OCI-LY7 (cell line): ENCODE measurements around the gene OSGIN1. TPM values are rescaled to one million over a fixed set of nuclear protein-coding genes. Genes with fewer than 3 reads are reported as not detected.

Experiments used
- BruUV-seq: library from RNA; stranded (reverse); fragments of 400-500 nt; replicated peaks from 2 replicates; lab custom pipeline; 2021; lab: Mats Ljungman, UMichigan
- CTCF ChIA-PET: fragments of 300-600 bp; sonication (Branson Sonifier 250); formaldehyde crosslinking; loops from one replicate; lab custom pipeline; 2022; ENCODE audit warnings: antibody characterized with exemption; ENCODE audit not compliant: unreplicated experiment; lab: Charles Lee
- POLR2A ChIA-PET: fragments of 300-600 bp; sonication (Branson Sonifier 250); formaldehyde crosslinking; loops from one replicate; lab custom pipeline; 2022; ENCODE audit warnings: antibody characterized with exemption; lab: Charles Lee
- DNase-seq: peaks from one replicate; pipeline ENCODE4 v3.0.0-alpha.2; 2015; ENCODE audit warnings: low spot score
- H2AFZ ChIP-seq: fragments of 200-600 bp; sonication (generic), shearing (Covaris generic); 2 replicates; pipeline ENCODE4 v1.6.1; 2014; ENCODE audit warnings: mild to moderate bottlenecking, antibody characterized with exemption, low read length, moderate library complexity
- H3K27ac ChIP-seq: fragments of 200-600 bp; sonication (generic); 2 replicates; pipeline ENCODE4 v1.5.1; 2014; ENCODE audit warnings: mixed run types, low read depth, mild to moderate bottlenecking, moderate library complexity, low read length, inconsistent platforms; ENCODE audit not compliant: poor library complexity, severe bottlenecking
- H3K36me3 ChIP-seq: fragments of 200-600 bp; sonication (generic); 2 replicates; pipeline ENCODE4 v1.6.1; 2014; ENCODE audit warnings: mild to moderate bottlenecking, antibody characterized with exemption, low read length, moderate library complexity, mixed read lengths; ENCODE audit not compliant: insufficient read depth
- H3K4me1 ChIP-seq: fragments of 200-600 bp; sonication (generic); 2 replicates; pipeline ENCODE4 v1.5.1; 2014; ENCODE audit warnings: mild to moderate bottlenecking, low read length; ENCODE audit not compliant: insufficient read depth, poor library complexity, severe bottlenecking
- H3K4me2 ChIP-seq: fragments of 200-600 bp; sonication (generic); 2 replicates; pipeline ENCODE4 v1.6.1; 2014; ENCODE audit warnings: mild to moderate bottlenecking, low read length
- H3K4me3 ChIP-seq: fragments of 200-600 bp; sonication (generic); 2 replicates; pipeline ENCODE4 v1.5.1; 2014; ENCODE audit warnings: mild to moderate bottlenecking, low read depth, low read length; ENCODE audit not compliant: poor library complexity, severe bottlenecking
- H3K79me2 ChIP-seq: fragments of 200-600 bp; sonication (generic); 2 replicates; pipeline ENCODE4 v1.6.1; 2016; ENCODE audit warnings: low read depth, mild to moderate bottlenecking, low read length, moderate library complexity, mixed read lengths; ENCODE audit not compliant: insufficient read depth
- H3K9me2 ChIP-seq: fragments of 200-600 bp; sonication (generic); 2 replicates; pipeline ENCODE4 v1.6.1; 2016; ENCODE audit warnings: mild to moderate bottlenecking, low read length, mixed read lengths; ENCODE audit not compliant: insufficient read depth
- H3K9me3 ChIP-seq: fragments of 200-600 bp; sonication (generic); 2 replicates; pipeline ENCODE4 v1.6.1; 2014; ENCODE audit warnings: mild to moderate bottlenecking, mixed run types, low read length, mixed read lengths
- H4K20me1 ChIP-seq: fragments of 200-600 bp; sonication (generic); 2 replicates; pipeline ENCODE4 v1.6.1; 2014; ENCODE audit warnings: mild to moderate bottlenecking, antibody characterized with exemption, low read length, moderate library complexity, mixed read lengths; ENCODE audit not compliant: insufficient read depth
- EZH2phosphoT487 ChIP-seq: fragments of 200-600 bp; sonication (generic); IDR thresholded peaks from 2 replicates; pipeline ENCODE4 v1.6.1; 2018; ENCODE audit warnings: low read depth, borderline replicate concordance, mild to moderate bottlenecking, mixed run types, antibody characterized with exemption, low read length, moderate library complexity, mixed read lengths
- intact Hi-C: fragments of 100-400 bp; cut with micrococcal nuclease; formaldehyde crosslinking; loops from one replicate; pipeline ENCODE4 v1.10.0; 2022; ENCODE audit not compliant: unreplicated experiment
- total RNA-seq, 2 experiments: library from RNA; depleted of rRNA in 1 of 2; stranded (reverse); fragments of >200 nt in 1 of 2; shearing (Covaris generic) in 1 of 2; gene quantifications; 2 replicates each; pipeline ENCODE4 v1.2.3, GENCODE V29; 2014 to 2022
- TF ChIP-seq, protein P1 (sequence below): fragments of 200-600 bp; sonication (generic); conservative IDR thresholded peaks from 2 replicates; pipeline ENCODE4 v1.5.1; 2014; ENCODE audit warnings: mild to moderate bottlenecking, antibody characterized with exemption, low read length, moderate library complexity, mixed read lengths

The OSGIN1 gene
- total RNA-seq, 2 experiments from 2014 or later: 0.28 to 1.0 TPM

DNA sequence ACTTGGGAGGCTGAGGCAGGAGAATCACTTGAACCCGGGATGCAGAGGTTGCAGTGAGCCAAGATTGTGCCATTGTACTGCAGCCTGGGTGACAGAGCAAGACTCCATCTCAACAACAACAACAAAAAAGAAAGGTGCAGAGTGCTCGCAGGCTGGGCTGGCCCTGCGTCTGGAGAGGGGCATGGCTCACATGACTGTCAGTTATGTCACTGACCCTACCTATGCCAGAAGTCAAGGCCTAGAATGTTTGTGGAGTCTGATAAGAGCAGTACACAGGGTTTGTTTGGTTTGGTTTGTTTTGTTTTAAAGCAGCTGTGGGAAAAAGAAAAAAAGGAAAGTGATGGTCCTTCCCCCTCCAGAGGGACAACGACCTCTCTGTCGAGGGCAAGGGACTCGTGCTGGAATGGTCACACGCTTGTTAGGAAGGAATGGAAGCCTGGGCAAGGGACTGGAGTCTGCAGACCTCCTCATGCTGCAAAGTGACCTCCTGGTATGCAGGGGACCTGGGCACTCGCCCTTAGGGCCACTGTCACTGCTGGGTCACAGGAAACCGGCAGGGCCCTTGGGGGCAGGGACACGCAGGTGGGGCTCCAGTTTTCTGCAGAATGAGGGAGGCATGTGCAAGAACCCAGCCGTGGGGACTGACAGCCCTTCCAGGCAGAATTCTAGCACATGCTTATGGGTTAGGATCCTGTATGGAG is 10.1 kb upstream of the OSGIN1 start:
- Histone ChIP-seq H3K79me2 (no peaks in the 10 kb centered on the region), H3K9me2 (no peaks in the 10 kb centered on the region), H3K36me3 (no peaks in the 10 kb centered on the region), H4K20me1 (no peaks in the 10 kb centered on the region), H3K4me2 (no peak overlapping the region), H3K4me3 (no peak overlapping the region), H2AFZ (no peak overlapping the region), H3K4me1 (no peaks in the 10 kb centered on the region), H3K27ac (no peak overlapping the region), H3K9me3 (no peaks in the 10 kb centered on the region)
- no peak for TF ChIP-seq EZH2phosphoT487
- TF ChIP-seq, protein P1, sequence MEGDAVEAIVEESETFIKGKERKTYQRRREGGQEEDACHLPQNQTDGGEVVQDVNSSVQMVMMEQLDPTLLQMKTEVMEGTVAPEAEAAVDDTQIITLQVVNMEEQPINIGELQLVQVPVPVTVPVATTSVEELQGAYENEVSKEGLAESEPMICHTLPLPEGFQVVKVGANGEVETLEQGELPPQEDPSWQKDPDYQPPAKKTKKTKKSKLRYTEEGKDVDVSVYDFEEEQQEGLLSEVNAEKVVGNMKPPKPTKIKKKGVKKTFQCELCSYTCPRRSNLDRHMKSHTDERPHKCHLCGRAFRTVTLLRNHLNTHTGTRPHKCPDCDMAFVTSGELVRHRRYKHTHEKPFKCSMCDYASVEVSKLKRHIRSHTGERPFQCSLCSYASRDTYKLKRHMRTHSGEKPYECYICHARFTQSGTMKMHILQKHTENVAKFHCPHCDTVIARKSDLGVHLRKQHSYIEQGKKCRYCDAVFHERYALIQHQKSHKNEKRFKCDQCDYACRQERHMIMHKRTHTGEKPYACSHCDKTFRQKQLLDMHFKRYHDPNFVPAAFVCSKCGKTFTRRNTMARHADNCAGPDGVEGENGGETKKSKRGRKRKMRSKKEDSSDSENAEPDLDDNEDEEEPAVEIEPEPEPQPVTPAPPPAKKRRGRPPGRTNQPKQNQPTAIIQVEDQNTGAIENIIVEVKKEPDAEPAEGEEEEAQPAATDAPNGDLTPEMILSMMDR: no peak
- ChIA-PET CTCF (no interaction called here), POLR2A (interaction anchor here (0.6 kb wide), 1 partner anchor 188 kb away, joined by 3 read pairs; no protein-coding TSS in a partner anchor)
- intact Hi-C loops: no loop called here
- no TSS peak for BruUV-seq
- DNase-seq: no peak

DNA sequence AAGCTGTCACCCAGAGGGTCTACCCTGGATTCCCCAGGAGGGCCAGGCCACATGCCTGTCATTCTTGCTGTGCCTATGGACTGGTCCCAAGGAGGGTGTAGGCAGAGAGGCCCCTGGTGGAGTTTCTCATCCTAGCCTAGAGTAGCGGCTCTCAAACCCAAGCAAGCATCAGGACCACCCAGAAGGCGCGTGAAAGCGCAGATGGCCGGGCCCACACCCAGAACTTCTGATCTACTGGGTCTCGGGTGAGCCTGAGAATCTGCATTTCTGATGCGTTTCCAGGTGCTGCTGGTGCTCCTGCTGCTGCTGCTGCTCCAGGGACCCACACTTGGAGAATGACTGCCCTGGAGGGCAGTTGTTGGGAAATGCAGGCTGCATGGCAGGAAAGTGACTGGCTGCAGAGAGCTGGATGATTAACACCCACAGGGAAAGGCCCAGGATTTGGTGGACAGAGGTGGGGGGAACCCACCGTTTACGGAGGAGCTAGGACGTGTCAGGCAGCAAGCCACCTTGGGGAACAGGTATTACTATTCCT is 9.5 kb upstream of the OSGIN1 start:
- no peak for TF ChIP-seq EZH2phosphoT487
- TF ChIP-seq, protein P1: no peak
- BruUV-seq: no TSS peak
- Histone ChIP-seq H3K79me2 (no peaks in the 10 kb centered on the region), H3K27ac (no peak overlapping the region), H3K9me3 (no peaks in the 10 kb centered on the region), H3K4me1 (no peaks in the 10 kb centered on the region), H3K4me3 (no peak overlapping the region), H4K20me1 (no peaks in the 10 kb centered on the region), H3K4me2 (no peak overlapping the region), H3K9me2 (no peaks in the 10 kb centered on the region), H2AFZ (no peak overlapping the region), H3K36me3 (no peaks in the 10 kb centered on the region)
- intact Hi-C loops: no loop called here
- POLR2A ChIA-PET: interaction anchor here (0.6 kb wide), 1 partner anchor 187 kb away, joined by 3 read pairs; no protein-coding TSS in a partner anchor
- CTCF ChIA-PET: no interaction called here
- DNase-seq: no peak

DNA sequence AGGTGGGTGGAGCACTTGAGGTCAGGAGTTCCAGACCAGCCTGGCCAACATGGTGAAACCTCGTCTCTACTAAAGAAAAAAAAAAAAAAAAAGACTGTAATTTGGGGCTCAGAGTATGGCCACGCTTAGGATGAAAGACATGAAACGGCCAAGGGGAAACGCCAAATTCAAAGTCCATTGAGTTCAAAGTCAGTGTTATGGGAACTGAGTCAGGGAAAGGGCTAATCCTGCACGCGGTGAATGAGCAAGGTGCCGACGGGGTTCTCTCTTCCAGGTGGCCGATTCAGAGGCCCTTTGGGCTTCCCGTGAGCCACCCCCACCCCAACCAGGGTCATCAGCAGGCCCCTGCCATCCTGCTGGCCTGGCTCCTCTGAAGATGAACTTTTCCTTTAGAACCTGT is 7.5 kb upstream of the OSGIN1 start:
- Histone ChIP-seq H3K4me1 (no peaks in the 10 kb centered on the region), H3K4me2 (no peak overlapping the region), H2AFZ (no peak overlapping the region), H4K20me1 (no peaks in the 10 kb centered on the region), H3K4me3 (no peak overlapping the region), H3K27ac (no peak overlapping the region), H3K36me3 (no peaks in the 10 kb centered on the region), H3K79me2 (no peaks in the 10 kb centered on the region), H3K9me3 (no peaks in the 10 kb centered on the region), H3K9me2 (no peaks in the 10 kb centered on the region)
- DNase-seq: no peak
- intact Hi-C loops: no loop called here
- TF ChIP-seq EZH2phosphoT487: no peak
- TF ChIP-seq, protein P1: no peak
- POLR2A ChIA-PET: no interaction called here
- CTCF ChIA-PET: no interaction called here
- no TSS peak for BruUV-seq
